Kidney epithelial cell (primary cell): ENCODE data around the gene ARHGAP19. TPM values are rescaled to one million over a fixed set of nuclear protein-coding genes. Genes with fewer than 3 reads are reported as not detected.

Experiments
- DNase-seq: peaks from one replicate; pipeline ENCODE4 v3.0.0-alpha.2; 2010; ENCODE audit warnings: low read depth
- H3K27me3 ChIP-seq: 2 replicates; pipeline ENCODE4 v1.6.0; 2011; ENCODE audit warnings: low read length; ENCODE audit not compliant: control insufficient read depth, insufficient read depth
- H3K36me3 ChIP-seq: 2 replicates; pipeline ENCODE4 v1.5.1; 2011; ENCODE audit warnings: low read length; ENCODE audit not compliant: control insufficient read depth, insufficient read depth
- H3K4me3 ChIP-seq: 2 replicates; pipeline ENCODE4 v1.5.1; 2011; ENCODE audit warnings: low read depth, mild to moderate bottlenecking, control low read depth, low read length
- CTCF ChIP-seq: IDR thresholded peaks from 2 replicates; pipeline ENCODE4 v1.5.1; 2011; ENCODE audit warnings: mild to moderate bottlenecking, moderate library complexity, low read length, control low read depth, inconsistent platforms; ENCODE audit not compliant: insufficient read depth, poor library complexity, severe bottlenecking
- total RNA-seq: library from RNA; depleted of rRNA; stranded (reverse); fragments of >200 nt; gene quantifications from 2 replicates; pipeline ENCODE4 v1.2.3, GENCODE V29; 2015

The ARHGAP19 gene
- total RNA-seq, 1 donor from 2014 or later, result 5.4 TPM

GRCh38 chr10:97175586-97175985 is 116.9 kb downstream of the ARHGAP19 start:
- no peak for TF ChIP-seq CTCF
- H3K4me3 ChIP-seq, result no peak overlapping the region
- H3K36me3 ChIP-seq, result no peaks in the 10 kb centered on the region
- H3K27me3 ChIP-seq, result peaks cover 22% of the 10 kb centered on the region
- DNase-seq, result no peak

GRCh38 chr10:97174941-97175340 is 117.5 kb downstream of the ARHGAP19 start:
- H3K4me3 ChIP-seq, result no peak overlapping the region
- no peak for DNase-seq
- no peaks in the 10 kb centered on the region for H3K36me3 ChIP-seq
- peaks cover 19% of the 10 kb centered on the region for H3K27me3 ChIP-seq
- no peak for TF ChIP-seq CTCF

GRCh38 chr10:97174276-97174775 is 118.1 kb downstream of the ARHGAP19 start:
- H3K4me3 ChIP-seq, result no peak overlapping the region
- no peak for DNase-seq
- H3K27me3 ChIP-seq, result peaks cover 18% of the 10 kb centered on the region
- H3K36me3 ChIP-seq, result no peaks in the 10 kb centered on the region
- TF ChIP-seq CTCF, result no peak

GRCh38 chr10:97173036-97173435 is 119.4 kb downstream of the ARHGAP19 start:
- DNase-seq, result no peak
- TF ChIP-seq CTCF, result no peak
- Histone ChIP-seq H3K36me3 (no peaks in the 10 kb centered on the region), H3K4me3 (no peak overlapping the region), H3K27me3 (peaks cover 13% of the 10 kb centered on the region)

Other genes with a start within 250 kb of the ARHGAP19 start
- gene SLIT1, start 106.7 kb downstream of the ARHGAP19 start, total RNA-seq, result 0.07 and 0.17 TPM in 2 replicates
- gene FRAT1, start 26.6 kb upstream of the ARHGAP19 start, total RNA-seq, result 2.4 and 2.6 TPM in 2 replicates
- gene FRAT2, start 42.1 kb upstream of the ARHGAP19 start, total RNA-seq, result 10.7 and 13.6 TPM in 2 replicates
- 42.6 and 43.4 TPM in 2 replicates for gene RRP12, start 108.7 kb upstream of the ARHGAP19 start, total RNA-seq
- gene PGAM1, start 133.6 kb upstream of the ARHGAP19 start, total RNA-seq, result 350 and 356 TPM in 2 replicates
- gene EXOSC1, start 153.4 kb upstream of the ARHGAP19 start, total RNA-seq, result 43.2 and 48.9 TPM in 2 replicates
- 42.4 and 46.8 TPM in 2 replicates for gene ZDHHC16, start 153.5 kb upstream of the ARHGAP19 start, total RNA-seq
- 85.2 and 111 TPM in 2 replicates for gene MMS19, start 205.8 kb upstream of the ARHGAP19 start, total RNA-seq
- gene UBTD1, start 206.3 kb upstream of the ARHGAP19 start, total RNA-seq, result 32.5 and 44.4 TPM in 2 replicates